Erythroblast (primary cell): ENCODE data around the gene CPNE8.

Source experiments
- DNase-seq, 2 experiments: peaks; one replicate each; lab custom pipeline; 2025; lab: John Stamatoyannopoulos, UW
- GATA1 ChIP-seq: IDR thresholded peaks from 2 replicates; pipeline ENCODE4 v1.6.1; 2011; ENCODE audit warnings: low read depth, mild to moderate bottlenecking, control low read depth, low read length, moderate library complexity
- POLR2A ChIP-seq: IDR thresholded peaks from 2 replicates; pipeline ENCODE4 v1.6.1; 2011; ENCODE audit warnings: mild to moderate bottlenecking, low read length

Gene CPNE8

GRCh38 chr12:38711054-38711453, 194.3 kb downstream of the CPNE8 start:
- DNase-seq: no peak
- TF ChIP-seq GATA1 (no peak), POLR2A (no peak)

- no peak for DNase-seq
- TF ChIP-seq POLR2A: no peak
- TF ChIP-seq GATA1: no peak
Observed at GRCh38 chr12:38708466-38708865, 196.9 kb downstream of the CPNE8 start.

- DNase-seq: no peak
- TF ChIP-seq POLR2A: no peak
- TF ChIP-seq GATA1: no peak
Observed at GRCh38 chr12:38707648-38708047, 197.7 kb downstream of the CPNE8 start.

- no peak for DNase-seq
- TF ChIP-seq POLR2A (no peak), GATA1 (no peak)
Observed at GRCh38 chr12:38697289-38697688, 208.1 kb downstream of the CPNE8 start.

GRCh38 chr12:38695057-38695456, 210.3 kb downstream of the CPNE8 start:
- DNase-seq: no peak
- TF ChIP-seq POLR2A (no peak), GATA1 (no peak)

- TF ChIP-seq POLR2A (no peak), GATA1 (no peak)
- DNase-seq: no peak
Observed at GRCh38 chr12:38691164-38691563, 214.2 kb downstream of the CPNE8 start.

GRCh38 chr12:38690646-38691045, 214.7 kb downstream of the CPNE8 start:
- no peak for DNase-seq
- TF ChIP-seq POLR2A (no peak), GATA1 (no peak)

GRCh38 chr12:38689704-38690103, 215.7 kb downstream of the CPNE8 start:
- no peak for DNase-seq
- no peak for TF ChIP-seq POLR2A
- no peak for TF ChIP-seq GATA1

GRCh38 chr12:38689195-38689594, 216.2 kb downstream of the CPNE8 start:
- no peak for TF ChIP-seq GATA1
- no peak for TF ChIP-seq POLR2A
- no peak for DNase-seq

- TF ChIP-seq POLR2A (no peak), GATA1 (no peak)
- DNase-seq: no peak
Observed at GRCh38 chr12:38682521-38682920, 222.9 kb downstream of the CPNE8 start.

GRCh38 chr12:38669530-38669929, 235.9 kb downstream of the CPNE8 start:
- peak; percentile 56 to 86 for DNase-seq
- TF ChIP-seq GATA1 (no peak), POLR2A (peak; percentile 31)

- no peak for DNase-seq
Observed at GRCh38 chr12:38669081-38669480, 236.3 kb downstream of the CPNE8 start.

GRCh38 chr12:38666425-38666824, 239.0 kb downstream of the CPNE8 start:
- no peak for DNase-seq
- TF ChIP-seq POLR2A (no peak), GATA1 (no peak)

More at GRCh38 chr12:38669081-38669480, 236.3 kb downstream of the CPNE8 start:
- TF ChIP-seq POLR2A: no peak
- TF ChIP-seq GATA1: no peak

- peak; percentile 11 to 19 for DNase-seq
- TF ChIP-seq POLR2A (no peak), GATA1 (no peak)
Observed at GRCh38 chr12:38664661-38665269, 240.6 kb downstream of the CPNE8 start.

GRCh38 chr12:38662829-38663228, 242.6 kb downstream of the CPNE8 start:
- TF ChIP-seq POLR2A (no peak), GATA1 (no peak)
- DNase-seq: no peak
